ENCODE measurements around the gene NPHP4.

The NPHP4 gene

GRCh38 chr1:5822266-5822665 is 170.0 kb downstream of the NPHP4 start:
- no peak for DNase-seq

- no peak for DNase-seq
Measured at GRCh38 chr1:5821540-5822176, 170.6 kb downstream of the NPHP4 start.

GRCh38 chr1:5820026-5820421 is 172.2 kb downstream of the NPHP4 start:
- DNase-seq, result no peak

- DNase-seq, result no peak
Measured at GRCh38 chr1:5819391-5820025, 172.7 kb downstream of the NPHP4 start.

GRCh38 chr1:5818755-5819154 is 173.5 kb downstream of the NPHP4 start:
- DNase-seq, result no peak

- DNase-seq, result no peak
Measured at GRCh38 chr1:5815716-5816115, 176.5 kb downstream of the NPHP4 start.

- DNase-seq, result no peak
Measured at GRCh38 chr1:5815211-5815610, 177.0 kb downstream of the NPHP4 start.

GRCh38 chr1:5814046-5814619 is 178.1 kb downstream of the NPHP4 start:
- no peak for DNase-seq

GRCh38 chr1:5813480-5813879 is 178.7 kb downstream of the NPHP4 start:
- DNase-seq, result no peak
